HK-2 (cell line): ENCODE results near the gene AMBN.

Experiments
- DNase-seq: peaks from one replicate; pipeline ENCODE4 v3.0.0-alpha.2; 2018; ENCODE audit not compliant: unreplicated experiment

AMBN gene, protein sequence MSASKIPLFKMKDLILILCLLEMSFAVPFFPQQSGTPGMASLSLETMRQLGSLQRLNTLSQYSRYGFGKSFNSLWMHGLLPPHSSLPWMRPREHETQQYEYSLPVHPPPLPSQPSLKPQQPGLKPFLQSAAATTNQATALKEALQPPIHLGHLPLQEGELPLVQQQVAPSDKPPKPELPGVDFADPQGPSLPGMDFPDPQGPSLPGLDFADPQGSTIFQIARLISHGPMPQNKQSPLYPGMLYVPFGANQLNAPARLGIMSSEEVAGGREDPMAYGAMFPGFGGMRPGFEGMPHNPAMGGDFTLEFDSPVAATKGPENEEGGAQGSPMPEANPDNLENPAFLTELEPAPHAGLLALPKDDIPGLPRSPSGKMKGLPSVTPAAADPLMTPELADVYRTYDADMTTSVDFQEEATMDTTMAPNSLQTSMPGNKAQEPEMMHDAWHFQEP

GRCh38 chr4:70591955-70592582 is at the start of gene AMBN:
Gene AMBN, plus strand, starts transcription at chr4:70592256. Its CDS starts 103 bp downstream, at chr4:70592359.
- DNase-seq: no peak

- no peak for DNase-seq
These were observed 47.7 kb upstream of the AMBN start for GRCh38 chr4:70544279-70544868.

DNA sequence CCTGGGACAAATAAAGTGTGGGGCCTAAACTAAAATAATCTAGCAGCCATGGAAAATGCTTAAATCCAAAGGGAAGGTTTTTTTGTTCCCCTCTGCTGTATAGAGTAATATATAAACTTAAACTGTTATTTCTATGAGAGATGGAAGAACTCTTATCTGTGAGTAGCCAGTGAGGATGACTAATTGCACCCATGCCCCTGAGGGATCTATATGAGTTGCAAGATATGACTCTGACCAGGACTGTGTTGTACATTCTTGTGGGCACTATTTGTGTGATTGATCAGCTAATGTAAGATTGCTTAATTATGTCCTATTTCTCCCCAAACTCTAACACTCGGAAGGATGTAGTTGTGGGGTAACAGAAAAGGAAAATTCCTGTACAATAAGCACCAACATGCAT is 35.2 kb upstream of the AMBN start:
- no peak for DNase-seq

- DNase-seq: peak; percentile 23
These were observed 32.7 kb upstream of the AMBN start for GRCh38 chr4:70559211-70559830.

GRCh38 chr4:70559924-70560323 is 32.1 kb upstream of the AMBN start:
- no peak for DNase-seq

GRCh38 chr4:70564033-70564432 is 28.0 kb upstream of the AMBN start:
- DNase-seq: no peak

- no peak for DNase-seq
These were observed 21.3 kb upstream of the AMBN start for GRCh38 chr4:70570796-70571195.

DNA sequence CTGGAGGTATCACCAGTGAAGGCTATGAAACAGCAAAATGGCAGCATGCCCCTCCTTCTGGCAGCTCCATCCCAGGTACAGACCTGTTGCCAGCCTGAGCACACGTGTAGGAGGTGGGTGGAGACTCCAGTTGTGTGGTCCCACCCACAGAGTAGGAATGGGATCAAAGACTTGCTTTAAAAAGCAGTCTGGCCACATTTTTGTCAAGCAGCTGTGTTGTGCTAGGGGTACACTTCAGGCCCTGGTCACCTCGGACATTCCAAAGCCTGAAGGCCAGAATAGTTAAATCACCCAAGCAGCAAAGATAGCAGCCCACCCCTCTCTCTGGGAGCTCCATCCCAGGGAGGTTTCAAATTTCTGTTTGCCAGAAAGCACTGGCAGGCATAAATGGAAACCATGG is 20.3 kb upstream of the AMBN start:
- DNase-seq: no peak

- DNase-seq: no peak
These were observed 16.1 kb upstream of the AMBN start for GRCh38 chr4:70575964-70576363.

- DNase-seq: no peak
These were observed 14.7 kb upstream of the AMBN start for GRCh38 chr4:70577220-70577927.

- DNase-seq: no peak
These were observed 10.1 kb upstream of the AMBN start for GRCh38 chr4:70581980-70582379.

DNA sequence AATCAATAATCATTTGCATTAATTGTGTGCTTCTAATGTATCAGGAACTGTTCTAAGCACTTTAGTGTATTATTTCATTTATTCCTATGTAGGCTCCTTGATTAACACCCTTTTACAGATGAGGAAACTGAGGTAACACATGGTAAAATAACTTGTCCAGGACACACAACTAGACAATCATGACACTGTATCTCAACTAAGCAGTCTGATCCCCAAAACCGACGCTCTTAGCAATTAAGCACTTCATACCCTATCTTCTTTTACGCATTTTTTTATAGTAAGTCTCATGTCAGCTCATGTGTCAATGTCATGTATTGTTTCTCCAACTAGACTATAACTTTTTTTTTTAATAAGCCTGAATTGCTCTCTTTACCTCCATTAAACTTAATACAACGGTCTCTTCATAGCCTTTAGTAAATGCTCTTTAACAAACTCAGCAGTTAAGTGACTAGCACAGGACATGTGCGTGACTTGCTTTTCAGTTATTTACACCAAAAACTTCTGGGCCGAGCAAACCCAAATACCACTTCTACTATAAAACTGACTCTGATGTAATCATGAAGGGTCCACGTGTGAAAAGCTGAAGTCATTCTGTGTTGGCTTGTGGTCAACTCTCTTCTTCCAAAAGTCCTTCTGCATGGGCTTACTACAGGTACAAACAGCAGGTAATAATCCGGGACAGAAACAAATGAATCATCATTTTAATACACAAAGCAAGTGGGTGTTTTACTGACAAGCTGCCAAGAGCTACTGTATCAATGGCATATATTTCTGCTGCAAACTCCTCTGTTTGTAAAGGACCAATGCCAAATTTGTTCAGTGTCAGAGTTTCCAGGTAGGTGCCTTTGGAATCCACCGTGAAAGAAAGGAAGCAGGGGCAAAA is 7.9 kb upstream of the AMBN start:
- DNase-seq: no peak

GRCh38 chr4:70586841-70587240 is 5.2 kb upstream of the AMBN start:
- DNase-seq: no peak

DNA sequence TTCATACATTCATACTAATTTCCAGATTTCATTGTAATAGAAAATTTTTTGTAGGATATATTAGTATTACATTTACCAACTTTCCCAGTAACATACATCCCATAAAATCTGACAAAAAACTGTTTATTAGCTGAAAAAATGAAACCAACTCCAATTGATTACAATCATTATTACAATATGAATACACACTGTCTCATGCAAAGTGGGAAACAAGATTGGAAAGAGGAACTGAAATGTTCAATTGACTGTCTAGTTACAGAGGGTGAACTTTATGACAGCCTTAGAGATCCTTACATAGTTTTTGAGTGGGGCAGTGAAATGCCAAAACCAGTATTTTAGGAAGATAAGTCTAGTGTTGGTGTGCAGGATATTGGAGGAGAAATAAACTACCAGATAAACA is 2.3 kb upstream of the AMBN start:
- DNase-seq: no peak

DNA sequence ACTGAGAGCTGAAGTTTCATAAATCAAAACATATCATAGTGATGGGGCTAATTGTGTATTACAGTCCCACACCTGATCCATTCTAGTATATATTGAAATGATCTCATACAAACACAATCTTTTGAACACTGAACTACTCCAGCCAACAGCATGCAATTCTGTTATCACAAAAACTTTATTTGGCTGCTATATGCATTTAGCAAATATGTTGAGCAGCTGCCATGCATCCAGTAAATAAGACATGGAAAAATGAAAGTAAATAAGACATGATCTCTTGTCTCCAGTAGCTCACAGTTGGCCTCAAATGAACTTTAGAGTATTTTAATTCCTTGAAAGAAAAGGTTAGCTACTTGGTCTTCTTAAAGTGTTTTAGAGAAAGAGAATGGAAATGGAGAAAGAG is 2.1 kb downstream of the AMBN start:
- DNase-seq: no peak

DNA sequence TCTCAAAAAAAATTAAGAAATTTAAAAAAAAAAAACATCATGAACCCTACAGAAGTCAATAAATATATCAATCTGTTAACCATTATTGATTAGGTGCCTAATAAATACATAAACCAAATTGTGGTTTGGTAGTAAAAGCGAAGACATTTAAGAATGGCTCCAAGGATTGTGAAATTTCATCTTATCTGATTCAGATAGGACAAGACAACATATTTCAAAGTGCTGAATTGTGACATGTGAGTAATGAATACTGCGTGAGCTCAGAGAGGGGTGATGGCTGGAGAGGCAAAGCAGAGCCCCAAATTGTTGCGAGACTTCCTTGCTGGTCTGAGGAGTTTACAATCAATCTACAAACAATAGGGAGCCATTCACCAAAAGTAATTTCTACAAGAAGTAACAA is 8.2 kb downstream of the AMBN start:
- no peak for DNase-seq

DNA sequence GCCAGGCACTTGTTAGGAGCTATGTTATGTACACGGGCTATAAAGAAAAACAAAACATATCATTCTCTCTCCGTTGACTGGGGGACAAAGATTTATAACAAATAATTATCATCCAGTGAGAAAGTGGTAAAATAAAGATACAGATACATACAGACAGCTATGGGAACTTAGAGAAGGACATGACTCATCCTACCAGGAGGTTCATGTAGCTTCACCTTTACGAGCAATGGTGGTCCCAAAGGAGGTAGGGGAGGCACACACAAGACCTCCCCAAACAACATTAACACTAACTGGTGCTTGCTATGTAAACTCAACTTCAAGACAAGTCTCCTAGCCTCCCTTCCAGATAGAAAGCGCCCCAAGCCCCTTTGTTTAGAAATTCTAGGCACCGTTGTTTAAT is 8.9 kb downstream of the AMBN start:
- no peak for DNase-seq

GRCh38 chr4:70601422-70602039 is 9.5 kb downstream of the AMBN start:
- peak; percentile 53 for DNase-seq

DNA sequence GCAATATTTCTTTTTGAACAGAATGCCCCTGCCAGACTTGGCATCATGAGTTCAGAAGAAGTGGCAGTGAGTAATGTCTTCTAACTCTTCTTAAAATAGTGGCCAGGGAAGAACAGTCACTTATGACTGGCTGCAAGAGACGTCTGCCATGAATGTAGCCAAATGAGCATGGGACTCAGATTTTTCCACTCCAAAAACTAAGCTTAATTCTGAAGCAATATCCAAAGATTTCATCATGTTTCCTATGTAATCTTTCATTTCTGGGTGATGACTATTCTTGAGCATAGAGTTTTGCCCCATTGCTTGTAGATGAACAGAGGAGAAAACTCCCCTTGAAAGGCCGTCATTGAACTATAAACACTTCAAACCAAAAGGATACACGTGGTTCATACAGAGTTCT is 11.8 kb downstream of the AMBN start:
- DNase-seq: no peak

GRCh38 chr4:70606459-70606858 is 14.4 kb downstream of the AMBN start:
- no peak for DNase-seq
